HS-5 (cell line): Measurements from ENCODE around the gene KIAA1217.

Source experiments
- DNase-seq: peaks from one replicate; pipeline ENCODE4 v3.0.0-alpha.2; 2012; ENCODE audit warnings: low read depth

KIAA1217 gene

DNA sequence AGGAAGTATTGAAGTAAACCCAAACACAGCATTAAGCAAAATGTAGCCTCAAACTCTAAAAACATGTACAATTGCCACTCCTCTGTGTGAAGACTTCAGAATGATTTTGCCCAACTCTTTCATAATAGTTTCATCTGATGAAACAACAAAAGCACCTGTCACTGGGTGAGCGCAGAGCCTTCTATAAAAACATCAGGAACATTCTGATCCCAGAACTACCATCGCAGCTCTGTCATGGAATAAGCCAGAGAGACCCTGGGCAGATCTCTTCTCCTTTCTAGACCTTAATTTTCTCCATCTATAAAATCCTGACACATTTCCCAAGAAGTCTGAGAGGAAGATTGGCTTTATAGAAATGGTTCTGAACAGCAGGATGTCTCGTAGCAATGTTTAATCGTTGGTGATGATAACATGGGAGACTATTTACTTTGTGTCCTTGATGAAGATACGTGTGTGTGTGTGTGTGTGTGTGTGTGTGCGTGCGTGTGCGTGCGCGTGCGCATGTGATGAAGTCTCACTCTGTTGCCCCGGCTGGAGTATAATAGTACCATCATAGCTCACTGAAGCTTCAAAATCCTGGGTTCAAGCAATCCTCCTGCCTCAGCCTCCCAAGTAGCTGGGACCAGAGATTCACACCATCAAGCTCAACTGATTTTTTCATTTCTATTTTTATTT, 198.0 kb downstream of the KIAA1217 start:
- DNase-seq: no peak

DNA sequence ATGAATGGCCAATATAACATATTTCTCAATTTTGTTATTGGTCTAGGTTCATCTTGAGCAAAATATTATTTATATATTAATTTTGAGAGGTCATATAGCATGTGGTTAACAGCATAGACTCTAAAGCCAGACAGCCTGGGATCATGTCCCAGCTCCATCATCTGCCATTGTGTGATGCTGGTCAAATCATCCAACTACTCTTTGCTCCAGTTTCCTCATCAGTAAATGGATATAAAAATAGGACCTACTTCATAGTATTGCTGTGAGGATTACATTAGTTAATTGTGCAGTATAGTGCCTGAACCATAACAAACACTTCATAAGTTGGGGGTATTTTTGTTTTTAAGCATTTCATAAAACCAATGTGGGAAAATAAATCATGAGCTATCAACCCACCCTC, 199.0 kb downstream of the KIAA1217 start:
- DNase-seq: no peak

DNA sequence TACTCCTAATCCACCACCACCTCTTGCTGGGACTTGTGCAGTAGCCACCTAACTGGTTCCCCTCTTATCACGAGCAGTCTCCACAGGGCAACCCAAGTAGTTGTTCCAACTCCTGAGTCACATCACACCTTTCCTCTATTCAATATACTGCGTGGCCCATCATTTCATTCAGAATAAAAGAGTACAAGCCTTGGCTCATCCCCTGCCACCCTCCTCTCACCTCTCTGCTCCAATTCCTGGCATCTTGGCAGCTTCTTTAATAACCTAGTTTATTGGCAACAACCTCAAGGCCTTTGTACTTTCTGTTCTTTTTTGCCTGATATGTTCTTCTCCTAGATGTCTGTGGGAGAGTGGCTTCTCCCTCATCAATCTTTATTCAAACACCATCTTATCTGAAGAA, 199.4 kb downstream of the KIAA1217 start:
- no peak for DNase-seq

- DNase-seq: no peak
Measured at GRCh38 chr10:24414597-24414996, 205.7 kb downstream of the KIAA1217 start.

- no peak for DNase-seq
Measured at GRCh38 chr10:24415455-24416125, 206.7 kb downstream of the KIAA1217 start.

DNA sequence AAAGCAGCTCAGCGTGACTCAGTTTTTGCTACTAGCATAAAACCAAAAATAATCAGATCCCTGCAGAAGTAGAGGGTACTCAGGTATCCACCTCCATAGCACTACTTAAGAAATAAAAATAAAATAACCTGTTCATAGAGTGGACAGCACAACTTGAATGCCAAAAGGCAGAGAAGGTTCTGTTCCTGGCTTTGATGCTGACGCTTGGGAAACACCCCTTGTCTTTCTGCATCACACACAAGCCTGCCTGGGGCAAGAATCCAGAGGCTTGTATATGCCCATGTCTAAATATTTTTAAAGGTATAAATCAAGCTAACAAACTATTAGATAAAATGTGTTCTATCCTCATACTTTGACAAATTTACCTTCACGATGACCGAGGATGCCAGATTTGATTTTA, 207.3 kb downstream of the KIAA1217 start:
- no peak for DNase-seq

DNA sequence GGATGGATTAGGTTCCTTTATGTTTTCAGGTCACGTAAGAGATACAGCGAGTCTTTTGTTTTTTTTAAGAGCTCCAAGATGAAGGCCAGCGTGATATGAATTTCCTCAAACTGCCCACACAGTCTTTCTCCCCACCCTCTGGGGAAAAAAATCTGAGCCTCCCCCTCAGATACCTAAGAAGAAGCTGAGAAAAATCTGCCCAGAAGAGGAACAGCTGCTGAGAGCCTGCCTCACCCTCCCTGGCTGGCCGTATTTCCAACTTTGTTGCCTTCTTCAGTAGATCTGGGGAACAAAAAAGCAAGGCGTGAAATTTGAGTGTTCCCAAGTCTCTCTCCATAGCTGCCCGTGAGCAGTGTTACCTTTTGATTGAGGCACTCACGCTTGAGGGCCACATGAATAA, 208.1 kb downstream of the KIAA1217 start:
- no peak for DNase-seq

DNA sequence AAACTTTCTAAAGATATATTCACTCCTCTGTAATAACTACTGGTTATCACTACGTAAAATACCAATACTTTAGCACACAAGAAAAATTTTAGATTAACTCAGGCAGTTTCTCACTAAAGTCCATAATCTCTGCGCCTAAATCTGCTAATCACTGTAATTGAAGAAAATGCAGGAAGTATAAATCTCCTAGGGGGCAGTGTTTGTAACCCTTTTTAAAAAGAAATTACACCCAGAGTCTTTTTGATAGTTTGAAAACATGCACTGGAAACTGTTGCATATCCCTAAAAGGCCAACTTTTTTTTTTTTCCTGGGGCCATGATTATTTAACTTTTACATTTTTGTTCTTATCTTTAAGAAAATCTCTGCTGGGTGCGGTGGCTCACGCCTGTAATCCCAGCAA, 209.6 kb downstream of the KIAA1217 start:
- no peak for DNase-seq

DNA sequence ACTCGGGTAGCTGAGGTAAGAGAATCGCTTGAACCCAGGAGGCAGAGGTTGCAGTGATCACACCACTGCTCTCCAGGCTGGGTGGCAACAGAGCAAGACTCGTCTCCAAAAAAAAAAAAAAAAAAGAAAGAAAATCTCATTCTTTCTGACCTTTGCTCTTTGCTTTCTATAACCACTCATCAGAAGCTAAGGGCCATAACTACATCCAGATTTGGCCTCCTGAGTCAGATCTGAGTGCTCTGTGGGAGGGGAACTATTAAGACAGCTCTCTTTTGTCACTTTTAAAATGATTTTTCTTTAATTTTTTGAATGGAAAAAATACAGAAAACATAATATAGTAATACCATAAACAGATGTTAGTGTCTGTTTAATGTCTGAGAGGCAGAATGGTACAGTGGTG, 210.1 kb downstream of the KIAA1217 start:
- DNase-seq: no peak

- no peak for DNase-seq
Measured at GRCh38 chr10:24425151-24425550, 216.2 kb downstream of the KIAA1217 start.

- no peak for DNase-seq
Measured at GRCh38 chr10:24427678-24428409, 218.9 kb downstream of the KIAA1217 start.

DNA sequence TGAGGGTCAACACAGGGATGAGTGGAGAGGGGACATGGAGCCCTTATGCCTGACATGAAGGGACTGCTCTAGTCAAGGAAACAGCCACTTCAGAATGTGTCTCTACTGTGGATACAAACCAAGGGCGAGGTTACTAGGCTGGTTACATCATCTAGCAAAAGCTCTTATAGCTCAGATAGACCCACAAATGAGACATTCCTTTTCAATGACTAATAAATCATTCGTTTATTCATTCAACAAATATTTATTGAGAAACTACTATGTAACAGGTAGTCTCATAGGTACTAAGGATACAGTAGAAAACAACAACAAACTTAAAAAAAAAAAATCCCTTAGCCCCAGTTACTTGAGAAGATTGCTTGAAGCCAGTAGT, 219.5 kb downstream of the KIAA1217 start:
- DNase-seq: no peak

DNA sequence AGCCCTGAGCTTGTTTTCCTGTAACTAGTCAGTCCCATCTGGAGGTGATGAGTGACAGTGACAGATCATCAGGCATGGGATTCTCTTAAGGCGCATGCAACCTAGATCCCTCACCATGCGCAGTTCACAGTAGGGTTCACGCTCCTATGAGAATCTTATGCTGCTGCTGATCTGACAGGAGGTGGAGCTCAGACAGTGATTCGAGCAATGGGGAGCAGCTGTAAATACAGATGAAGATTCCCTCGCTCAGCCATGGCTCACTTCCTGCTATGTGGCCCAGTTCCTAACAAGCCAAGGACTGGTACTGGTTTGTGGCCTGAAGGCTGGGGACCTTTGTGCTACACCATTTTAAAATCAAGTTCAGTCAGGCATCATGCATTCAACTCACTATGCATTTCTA, 221.7 kb downstream of the KIAA1217 start:
- no peak for DNase-seq

- DNase-seq: no peak
Measured at GRCh38 chr10:24432478-24433416, 223.8 kb downstream of the KIAA1217 start.

DNA sequence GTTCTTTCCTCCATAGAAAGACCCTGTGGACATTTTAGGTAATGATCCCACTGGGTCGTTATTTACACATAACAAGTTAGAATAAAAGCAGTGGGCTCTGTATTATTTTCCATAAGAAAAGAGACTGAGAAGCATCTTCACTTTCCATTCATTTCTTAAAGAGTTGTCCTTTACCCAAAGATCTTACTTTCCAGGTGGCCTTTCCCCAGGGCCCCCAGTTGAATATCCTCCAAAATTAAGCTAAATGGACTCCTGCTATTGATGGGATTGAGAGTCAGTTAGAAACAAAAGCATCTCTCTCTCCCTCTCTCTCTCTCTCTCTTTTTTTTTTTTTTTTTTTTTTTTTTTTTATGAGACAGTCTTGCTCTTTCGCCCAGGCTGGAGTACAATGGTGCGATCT, 224.8 kb downstream of the KIAA1217 start:
- DNase-seq: no peak

- DNase-seq: no peak
Measured at GRCh38 chr10:24434961-24435360, 226.0 kb downstream of the KIAA1217 start.

DNA sequence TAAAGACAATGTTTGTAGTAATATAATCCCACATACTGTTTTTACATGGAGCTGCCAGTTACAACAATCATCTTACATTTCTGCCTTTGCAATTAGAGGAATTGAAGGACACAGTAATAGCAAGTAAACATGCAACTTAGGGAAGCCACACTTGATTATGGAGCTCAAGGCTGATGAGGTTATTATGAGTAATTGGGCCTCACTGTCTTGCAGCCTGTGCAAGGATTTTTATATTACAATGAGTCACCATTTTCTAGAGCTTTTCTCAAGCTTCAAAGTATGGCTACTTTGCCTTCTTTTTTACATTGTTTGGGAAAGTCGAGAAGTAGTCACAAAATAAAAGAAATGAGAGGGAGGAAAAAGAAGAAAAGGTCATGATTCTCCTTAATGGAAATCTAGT, 226.4 kb downstream of the KIAA1217 start:
- DNase-seq: no peak

DNA sequence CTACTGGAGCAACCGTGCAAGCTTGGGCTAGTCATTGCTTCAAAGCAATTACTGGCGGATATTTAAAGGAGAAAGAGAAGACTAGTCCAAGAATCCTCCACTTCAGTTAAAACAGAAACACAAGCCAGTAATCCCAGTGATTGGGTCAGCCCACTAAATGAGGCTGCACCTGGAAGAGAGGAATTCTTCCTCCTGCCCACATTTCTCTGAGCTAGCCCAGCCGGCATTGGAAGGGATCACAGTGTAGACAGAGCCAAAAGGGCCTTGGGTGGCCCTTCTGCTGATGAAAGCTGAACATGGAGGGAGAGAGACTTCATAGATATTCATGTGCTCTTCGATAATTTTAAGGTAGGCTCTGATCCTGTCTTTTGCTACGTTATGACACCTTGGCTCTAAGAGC, 228.4 kb downstream of the KIAA1217 start:
- no peak for DNase-seq

- DNase-seq: no peak
Measured at GRCh38 chr10:24438800-24439199, 229.9 kb downstream of the KIAA1217 start.

DNA sequence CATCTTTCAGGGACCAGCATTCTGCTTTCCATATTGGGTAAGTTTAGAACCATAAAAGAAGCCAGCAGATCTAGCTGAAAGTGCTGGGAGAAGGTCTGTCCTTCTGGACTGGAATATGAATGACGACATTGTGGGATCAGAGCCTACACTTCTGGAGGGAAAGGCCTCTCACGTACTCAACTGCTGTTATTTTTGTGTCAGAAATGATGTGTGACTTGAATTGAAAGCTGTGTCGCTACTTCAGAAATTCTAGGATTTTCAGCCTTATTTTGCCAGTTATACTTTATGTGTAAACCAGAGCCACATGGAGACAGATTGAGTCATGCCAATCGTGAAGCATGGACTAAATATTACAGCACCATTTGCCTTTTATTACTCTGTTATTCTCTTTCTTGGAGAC, 231.0 kb downstream of the KIAA1217 start:
- no peak for DNase-seq

DNA sequence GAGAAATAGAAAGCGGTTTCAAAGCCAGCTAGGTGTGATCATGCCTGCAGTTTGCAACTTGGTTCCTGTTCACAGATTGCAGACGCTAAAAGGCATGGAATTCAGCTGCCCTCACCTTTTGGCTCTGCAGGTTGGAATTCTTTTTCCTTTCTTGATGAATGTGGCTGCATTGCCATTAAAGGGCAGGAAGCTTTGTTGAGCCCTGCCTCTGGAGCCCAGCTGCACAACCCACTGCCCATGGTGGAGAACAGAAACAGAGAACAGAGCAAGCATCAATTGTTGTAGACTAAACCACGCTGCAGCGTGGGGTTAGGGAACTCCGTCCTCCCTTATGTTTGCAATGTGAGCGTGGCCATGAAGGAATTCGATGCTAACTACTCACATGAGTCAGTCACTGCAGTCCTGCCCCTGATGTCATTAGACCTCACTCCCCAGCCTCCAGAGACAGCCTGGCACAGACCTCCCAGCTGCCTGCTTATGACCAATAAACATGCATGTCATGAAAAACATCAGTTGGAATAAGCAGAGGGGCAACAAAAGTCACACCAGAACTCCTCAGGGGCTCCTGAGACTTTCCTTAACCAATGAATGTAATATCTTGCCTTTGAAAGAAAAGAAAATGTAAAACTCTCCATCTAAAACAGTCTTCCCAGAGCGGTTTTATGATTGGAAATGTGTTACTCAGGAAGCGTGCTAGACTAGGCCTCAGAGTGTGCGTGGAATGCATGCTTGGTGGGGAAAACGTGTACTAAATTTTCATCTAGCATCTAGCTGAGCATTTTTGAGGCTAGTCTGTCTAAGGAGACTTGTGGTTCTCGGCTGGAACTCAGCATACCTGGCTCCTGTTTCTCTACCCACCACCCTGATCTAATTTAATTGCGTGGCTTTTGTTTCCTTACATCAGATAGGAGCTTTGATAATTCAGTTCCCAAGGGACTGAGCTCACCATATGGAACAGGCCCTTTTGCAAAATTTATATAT, 232.2 kb downstream of the KIAA1217 start:
- DNase-seq: no peak
